ENCODE measurements around the gene YPEL5. TPM values are rescaled to one million over a fixed set of nuclear protein-coding genes. Genes with fewer than 3 reads are reported as not detected.

Gene YPEL5
- total RNA-seq, 1 donor from 2014 or later, result 82.2 TPM

DNA sequence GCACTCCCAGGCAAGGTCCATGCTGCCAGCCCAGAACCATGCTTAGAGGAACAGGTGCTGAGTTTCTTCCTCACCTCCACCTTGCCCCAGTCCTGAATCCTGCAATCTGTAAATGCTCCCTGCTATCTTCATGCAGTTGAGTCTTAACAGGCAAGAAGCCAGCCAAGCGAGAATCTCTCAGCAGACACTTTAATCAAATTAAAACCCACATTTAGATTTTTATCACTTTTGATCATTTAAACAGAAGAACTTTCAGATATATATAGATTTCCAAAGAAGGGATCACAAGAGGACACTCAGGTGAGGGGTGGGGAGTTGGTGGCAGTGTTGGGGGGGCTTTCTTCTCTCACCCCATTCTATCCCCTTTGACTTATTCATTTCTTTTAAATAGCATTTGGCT is 58.6 kb downstream of the YPEL5 start:
- DNase-seq, result no peak

DNA sequence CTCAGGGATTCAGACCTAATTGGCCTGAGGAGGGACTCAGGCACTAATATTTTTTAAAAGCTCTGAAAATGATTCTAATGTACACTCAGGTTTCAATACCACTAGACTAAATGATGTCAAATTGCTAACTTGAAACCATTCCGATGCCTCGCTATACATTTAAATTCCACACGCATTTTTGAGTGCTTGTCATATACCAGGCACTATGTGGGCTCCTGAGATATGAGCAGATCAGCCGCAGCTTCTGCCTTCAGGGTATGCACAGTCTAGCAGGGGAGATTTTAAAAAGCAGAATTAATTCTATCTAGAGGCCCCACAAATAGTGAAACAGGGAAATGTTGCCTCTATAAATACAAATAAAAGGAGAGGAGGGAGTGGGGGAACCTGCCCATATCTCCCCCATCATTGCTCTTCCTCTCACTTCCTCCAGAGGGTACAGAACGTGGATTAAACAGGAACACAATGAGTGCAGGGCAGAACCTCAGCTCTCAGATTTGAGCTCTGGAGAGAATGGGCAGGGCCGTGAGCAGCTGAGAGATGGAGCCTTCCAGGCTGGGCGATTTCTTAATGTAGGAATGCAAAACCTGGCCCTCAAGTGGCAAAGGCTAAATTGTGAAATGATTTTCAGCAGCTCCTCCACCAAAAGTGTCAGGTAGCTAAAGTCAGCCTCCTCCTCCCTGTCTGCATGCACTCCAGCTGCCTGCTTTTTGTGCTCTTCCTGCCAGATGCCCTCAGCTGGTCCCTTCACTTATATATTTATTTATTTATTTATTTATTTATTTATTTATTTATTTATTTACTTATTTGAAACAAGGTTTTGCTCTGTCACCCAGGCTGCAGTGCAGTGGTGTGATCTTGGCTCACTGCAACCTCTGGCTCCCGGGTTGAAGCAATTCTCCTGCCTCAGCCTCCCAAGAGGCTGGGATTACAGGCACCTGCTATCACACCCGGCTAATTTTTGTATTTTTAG is 59.9 kb downstream of the YPEL5 start:
- no peak for DNase-seq

- peak; percentile 85 for DNase-seq
Observed at GRCh38 chr2:30208453-30208852, 61.6 kb downstream of the YPEL5 start.

DNA sequence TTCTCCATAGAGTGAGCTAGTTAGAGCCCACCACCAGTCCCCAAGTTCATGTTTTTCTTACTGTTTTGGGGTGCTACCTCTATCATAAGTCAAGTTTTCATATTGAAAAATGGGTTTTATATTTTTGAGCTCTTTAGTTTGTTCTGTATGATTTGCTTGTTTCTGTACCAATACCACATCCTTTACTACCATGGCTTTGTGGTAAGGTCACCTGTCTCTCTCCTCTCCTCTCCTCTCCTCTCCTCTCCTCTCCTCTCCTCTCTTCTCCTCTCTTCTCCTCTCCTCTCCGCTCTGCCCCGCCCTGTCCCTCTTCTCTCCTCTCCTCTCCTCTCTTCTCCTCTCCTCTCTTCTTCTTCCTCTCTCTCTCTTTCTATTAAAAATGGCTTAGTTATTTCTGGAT is 62.4 kb downstream of the YPEL5 start:
- no peak for DNase-seq

Small RNA genes within 50 kb of the gene (small RNA-seq; reads per million reads assigned to genes)
- not detected for gene SNORA10B (ENCODE audit: low replicate concordance)

Other genes starting within 250 kb of the YPEL5 start
- 0.10 TPM for gene ALK, start 225.4 kb upstream of the YPEL5 start, total RNA-seq
- gene LBH, start 84.5 kb downstream of the YPEL5 start, total RNA-seq, result 54.4 TPM